ENCODE measurements around the gene ANKRD28.
A peak's percentile ranks its signal among the peaks of the same experiment; 100 is the strongest.
"Not testable (repeated sequence)": the region's sequence is repeated elsewhere in the genome, so short reads cannot be mapped to it uniquely, and the experiment has no call there.

Gene ANKRD28

DNA sequence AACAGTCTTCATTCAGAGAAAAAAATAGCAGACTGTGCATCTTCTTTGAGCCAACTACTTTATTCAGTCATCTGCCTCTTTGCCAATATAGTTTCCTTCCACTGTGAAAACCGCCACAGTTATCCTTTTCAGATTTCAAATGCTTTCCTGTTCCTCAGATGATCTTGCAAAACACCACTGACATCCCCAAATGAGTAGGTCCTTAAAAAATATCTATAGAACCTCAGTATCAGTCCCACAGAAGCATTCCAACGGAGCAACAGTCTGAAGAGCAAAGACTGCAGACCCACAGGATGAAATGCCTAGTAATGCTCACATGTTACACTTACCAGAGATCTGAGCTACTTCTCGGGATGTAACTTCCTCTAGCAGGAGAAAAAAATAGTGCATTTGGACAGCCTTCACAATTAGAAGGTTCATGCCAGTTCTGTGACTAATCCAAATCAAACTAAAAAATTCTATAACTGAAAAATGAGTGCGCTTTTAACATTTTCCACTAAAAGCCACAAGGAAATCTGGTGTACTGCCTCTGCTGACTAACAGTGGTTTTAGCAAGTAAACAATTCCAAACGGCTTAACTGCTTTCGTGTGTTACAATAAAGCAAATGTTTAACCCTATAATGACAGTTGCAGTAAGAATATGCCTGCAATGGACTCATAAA lies at the start of gene ANKRD28:
TSS of gene ANKRD28 (minus strand) at position 338 of the 662 bp plus-strand sequence. CDS start 1,458 bp downstream, outside the sequence.
- DNase-seq, result peak; percentile 26

DNA sequence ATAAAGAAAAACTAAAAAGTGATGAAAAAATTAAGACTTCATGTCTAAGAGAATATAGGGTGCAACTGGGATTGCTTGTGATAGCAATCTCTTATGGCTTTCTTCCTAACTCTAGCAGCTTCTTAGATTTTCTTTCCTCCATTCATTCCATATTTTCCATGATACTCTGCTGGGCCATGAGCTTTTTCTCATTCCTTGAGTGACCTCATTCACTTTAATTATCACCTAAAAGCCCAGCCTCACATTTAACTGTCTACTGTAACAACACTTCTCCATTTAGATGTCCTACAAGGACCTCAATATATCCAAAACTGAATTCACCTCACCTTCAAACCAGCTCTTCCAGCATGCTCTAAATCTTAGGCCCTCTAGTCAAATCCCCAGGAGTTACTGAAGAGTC lies 49.5 kb upstream of the ANKRD28 start:
- DNase-seq, result no peak

DNA sequence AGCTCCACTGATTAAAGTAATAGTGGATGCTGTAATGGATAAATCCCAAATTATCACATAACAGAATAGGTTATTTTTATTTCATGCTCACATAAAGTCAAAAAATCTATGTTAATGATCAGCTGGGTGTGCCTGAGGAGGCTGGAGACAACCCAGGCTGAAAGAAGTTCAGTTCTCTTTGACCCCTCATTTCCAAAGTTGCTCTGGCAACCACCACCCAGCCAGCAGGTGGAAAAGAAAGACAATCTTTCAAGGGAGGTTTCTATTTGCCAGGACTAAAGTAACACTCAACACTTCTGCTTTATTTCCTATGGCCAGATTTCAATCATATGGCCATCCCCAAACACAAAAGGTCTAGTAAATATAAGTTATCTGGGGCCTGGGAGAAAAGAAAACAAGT lies 48.8 kb upstream of the ANKRD28 start:
- DNase-seq, result no peak

DNA sequence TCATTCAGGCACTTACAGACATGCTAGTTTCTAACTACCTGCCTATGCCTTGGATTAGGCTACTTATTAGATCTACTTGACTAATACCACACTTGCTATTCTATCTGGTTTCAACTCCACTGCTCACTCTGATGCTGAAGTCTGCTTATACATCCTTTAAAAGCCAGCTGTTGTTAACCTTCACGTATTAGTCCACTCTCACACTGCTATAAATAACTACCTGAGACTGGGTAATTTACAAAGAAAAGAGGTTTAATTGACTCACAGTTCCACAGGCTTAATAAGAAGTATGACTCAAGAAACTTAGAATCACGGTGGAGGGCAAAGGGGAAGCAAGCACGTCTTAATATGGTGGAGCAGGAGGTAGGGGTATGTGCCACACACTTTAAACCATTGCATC lies 47.7 kb upstream of the ANKRD28 start:
- no peak for DNase-seq

DNA sequence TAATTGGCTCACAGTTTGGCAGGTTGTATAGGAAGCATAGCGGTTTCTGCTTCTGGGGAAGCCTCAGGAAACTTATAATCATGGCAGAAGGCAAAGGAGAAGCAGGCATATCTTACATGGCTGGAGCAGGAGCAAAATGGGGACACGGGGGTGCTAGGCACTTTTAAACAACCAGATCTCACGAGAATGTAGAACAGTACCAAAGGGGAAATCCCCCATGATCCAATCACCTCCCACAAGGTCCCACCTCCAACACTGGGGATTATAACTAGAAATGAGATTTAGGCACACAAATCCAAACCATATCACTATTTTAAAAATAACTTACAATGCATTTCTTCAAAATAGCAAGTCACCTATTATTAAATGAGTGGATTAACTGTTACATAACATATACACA lies 47.1 kb upstream of the ANKRD28 start:
- DNase-seq, result no peak

DNA sequence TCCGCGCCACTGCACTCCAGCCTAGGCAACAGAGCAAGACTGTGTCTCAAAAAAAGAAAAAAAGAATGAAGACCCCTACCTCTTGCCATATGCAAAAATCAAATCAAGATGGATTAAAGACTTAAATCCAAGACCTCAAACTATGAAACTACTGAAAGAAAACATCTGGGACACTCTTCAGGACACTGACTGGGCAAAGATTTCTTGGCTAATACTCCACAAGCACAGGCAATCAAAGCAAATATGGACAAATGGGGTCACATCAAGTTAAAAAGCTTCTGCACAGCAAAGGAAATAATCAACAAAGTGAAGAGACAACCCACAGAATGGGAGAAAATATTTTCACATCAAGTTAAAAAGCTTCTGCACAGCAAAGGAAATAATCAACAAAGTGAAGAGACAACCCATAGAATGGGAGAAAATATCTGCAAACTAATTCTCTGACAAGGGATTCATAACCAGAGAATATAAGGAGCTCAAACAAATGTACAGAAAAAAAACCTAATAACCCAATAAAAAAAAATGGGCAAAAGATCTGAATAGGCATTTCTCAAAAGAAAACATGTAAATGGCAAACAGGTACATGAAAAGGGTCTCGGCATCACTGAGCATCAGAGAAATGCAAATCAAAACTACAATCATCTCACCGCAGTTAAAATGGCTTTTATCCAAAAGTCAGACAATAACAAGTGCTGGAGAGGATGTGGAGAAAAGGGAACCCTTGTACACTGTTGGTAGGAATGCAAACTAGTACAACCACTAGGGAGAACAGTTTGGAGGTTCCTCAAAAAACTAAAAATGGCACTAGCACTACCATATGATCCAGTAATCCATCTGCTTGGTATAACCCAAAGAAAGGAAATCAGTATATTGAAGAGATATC lies 43.6 kb upstream of the ANKRD28 start:
- not testable (repeated sequence) for DNase-seq

DNA sequence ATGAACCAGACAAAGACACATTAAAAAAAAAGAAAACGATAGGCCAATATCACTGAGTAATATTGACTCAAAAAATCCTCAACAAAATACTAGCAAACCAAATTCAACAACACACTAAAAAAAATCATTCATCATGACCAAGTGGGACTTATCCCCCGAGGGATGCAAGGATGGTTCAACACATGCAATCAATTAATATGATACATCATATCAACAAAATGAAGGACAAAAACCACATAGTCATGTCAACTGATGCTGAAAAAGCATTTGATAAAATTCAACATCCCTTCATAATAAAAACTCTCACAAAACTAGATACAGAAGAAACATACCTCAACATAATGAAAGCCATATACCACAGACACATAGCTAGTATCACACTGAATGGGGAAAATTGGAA lies 41.8 kb upstream of the ANKRD28 start:
- no peak for DNase-seq

DNA sequence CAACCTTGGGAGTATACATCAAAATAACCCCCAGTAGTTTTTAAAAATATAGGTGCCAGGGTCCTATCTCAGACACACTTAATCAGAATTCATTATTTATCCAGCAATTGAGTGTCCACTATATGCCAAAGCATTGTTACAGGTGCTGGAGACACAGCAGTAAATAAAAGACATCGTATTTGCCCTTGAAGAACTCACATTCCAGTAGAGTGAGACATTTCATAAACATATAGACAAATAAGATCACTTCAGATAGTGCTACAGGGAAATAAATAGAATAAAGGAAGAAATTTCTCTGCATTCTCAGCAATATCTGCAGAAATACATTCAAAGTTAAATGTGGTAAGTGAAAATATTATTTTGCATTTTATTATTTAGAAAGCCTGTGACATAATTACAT lies 34.1 kb upstream of the ANKRD28 start:
- no peak for DNase-seq

DNA sequence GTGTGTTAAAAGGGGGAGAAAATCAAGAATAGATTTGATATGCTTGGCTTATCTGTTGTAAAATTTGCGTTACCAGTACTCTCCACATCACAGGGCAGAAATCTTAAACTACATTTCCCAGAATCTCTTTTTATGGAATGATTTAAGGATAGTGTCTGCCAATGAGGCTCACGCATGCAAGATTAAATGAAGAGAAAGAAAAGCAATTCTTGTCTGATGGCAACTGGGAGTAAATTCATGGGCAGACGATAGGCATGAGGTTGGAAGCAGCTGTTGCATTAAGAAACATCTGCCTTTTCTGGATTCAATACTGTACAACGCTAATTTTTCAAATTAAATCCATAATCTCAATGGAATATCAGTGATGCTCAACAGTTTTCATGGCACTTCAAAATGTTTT lies 27.2 kb upstream of the ANKRD28 start:
- no peak for DNase-seq

DNA sequence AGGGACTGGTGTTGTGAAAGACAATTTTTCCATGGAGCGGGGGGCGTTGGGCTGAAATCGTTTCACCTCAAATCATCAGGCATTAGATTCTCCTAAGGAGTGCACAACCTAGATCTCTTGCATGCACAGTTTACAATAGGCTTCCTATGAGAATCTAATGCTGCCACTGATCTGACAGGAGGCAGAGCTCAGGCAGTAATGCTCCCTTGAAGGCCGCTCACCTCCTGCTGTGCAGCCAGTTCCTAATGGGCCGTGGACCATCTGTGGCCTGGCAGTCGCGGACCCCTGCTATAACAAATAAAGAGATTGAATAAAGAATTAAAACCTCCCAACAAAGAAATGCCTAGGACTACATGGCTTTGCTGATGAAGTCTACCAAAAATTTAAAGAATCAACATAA lies 25.3 kb upstream of the ANKRD28 start:
- DNase-seq, result no peak

DNA sequence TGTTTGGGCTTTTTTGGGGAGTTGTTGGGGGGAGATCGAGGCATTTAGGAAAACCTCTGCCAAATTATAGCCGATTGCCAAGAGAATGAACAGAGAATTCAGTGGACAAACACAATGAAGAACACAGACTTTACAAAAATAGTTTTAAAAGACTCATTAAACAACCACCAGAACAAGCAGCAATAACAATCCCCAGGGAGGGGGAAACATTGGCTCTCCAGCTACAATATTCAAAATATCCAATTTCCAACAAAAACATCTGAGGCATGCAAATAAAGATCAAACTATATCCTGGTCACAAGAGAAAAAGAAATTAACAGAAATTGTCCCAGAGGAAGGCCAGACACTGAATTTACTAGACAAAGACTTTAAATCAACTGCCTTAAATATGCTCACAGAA lies 24.5 kb upstream of the ANKRD28 start:
- no peak for DNase-seq

DNA sequence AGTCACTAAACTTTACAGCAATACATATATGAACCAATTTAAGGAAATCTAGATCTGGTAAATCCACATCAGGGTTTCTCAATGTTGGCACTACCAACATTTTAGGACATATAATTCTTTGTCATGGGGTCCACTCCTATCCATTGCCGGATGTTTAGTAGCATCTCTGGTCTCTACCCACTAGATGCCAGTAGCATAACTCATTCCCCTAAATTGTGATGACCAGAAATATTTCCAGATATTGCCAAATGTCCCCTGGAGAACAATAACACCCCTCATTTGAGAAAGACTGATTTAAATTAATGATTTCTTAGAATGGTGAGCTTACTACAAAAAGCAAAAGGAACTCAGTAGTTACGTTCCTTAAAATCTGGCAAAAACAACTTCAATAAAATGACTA lies 23.1 kb upstream of the ANKRD28 start:
- no peak for DNase-seq

DNA sequence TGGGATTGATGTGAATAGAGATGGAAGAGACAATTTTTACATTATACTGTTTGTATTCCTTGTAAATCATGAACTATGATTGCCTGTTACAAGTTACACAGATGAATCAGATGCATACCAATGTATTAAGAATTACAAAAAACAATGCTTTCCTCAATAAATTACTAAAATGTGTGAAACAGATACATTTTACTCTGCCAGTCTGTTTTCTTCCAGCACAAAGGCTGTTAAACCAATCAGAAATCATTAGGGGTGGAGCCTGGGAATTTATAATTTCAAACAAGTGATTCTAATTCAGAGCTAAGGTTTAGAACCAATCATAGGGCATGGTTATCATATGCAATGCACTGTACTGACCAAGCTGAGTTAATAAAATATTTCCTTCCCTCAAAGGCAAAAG lies 21.8 kb upstream of the ANKRD28 start:
- no peak for DNase-seq

DNA sequence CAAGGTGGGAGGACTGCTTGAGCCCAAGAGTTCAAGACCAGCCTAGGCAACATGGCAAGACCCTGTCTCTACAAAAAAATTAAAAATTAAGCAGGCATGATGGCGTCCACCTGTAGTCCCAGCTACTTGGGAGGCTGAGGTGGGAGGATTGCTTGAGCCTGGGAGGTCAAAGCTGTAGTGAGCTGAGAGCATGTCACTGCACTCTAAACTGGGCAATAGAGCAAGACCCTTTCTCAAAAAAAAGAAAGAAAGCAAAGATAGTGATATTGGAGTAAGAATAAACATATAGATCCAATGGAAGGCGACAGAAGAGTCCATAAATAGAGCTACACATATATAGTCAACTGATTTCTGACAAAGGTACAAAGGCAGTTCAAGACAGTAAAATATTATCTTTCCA lies 21.3 kb upstream of the ANKRD28 start:
- DNase-seq, result no peak

DNA sequence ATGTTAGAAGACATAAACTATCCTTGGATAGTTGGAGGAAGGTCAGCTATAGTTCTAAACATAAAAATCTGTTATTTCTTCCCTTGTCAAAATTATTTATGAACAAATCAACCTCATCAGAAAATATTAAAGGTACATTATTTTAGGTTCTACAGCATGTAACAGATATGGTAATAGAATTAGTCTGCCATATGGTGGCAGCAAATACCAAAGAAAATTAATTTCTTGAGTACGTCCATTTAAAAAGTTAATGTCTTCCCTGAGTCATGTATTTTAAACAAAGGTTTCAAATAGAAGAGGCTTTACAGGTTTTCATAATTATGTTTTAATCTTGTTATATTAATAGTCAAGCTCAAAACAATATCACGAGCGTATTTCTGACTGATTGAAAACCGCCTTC lies 17.9 kb upstream of the ANKRD28 start:
- no peak for DNase-seq

DNA sequence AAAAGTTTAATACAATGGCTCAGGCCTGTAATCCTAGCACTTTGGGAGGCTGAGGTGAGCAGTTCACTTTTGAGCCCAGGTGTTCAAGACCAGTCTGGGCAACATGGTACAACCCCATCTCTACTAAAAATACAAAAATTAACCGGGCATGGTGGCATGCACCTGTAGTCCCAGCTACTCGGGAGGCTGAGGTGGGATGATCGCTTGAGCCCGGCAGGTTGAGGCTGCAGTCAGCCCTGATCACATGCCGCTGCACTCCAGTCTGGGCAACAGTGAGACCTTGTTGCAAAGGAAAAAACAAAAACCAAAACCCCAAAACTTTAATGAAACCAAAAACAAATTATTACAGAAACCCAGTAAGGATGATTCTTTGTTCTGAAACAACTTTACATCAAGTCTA lies 15.3 kb upstream of the ANKRD28 start:
- not testable (repeated sequence) for DNase-seq

DNA sequence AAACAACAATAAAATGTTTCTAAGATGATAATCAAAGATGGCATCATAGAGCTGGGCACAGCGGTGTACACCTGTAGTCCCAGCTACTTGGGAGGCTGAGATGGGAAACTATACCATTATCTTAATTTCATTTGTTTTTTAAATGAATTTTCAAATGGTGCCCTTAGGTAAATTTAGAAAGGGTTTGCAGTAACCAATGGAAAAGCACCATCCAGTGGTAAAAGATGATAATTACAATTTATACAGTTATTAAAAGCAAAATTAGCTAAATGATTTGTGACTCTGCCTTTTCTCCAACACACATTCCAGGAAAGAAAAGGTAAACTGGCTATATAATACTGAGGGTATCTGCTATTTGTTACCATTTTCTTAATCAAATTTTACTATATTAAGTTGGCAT lies 14.4 kb upstream of the ANKRD28 start:
- no peak for DNase-seq

DNA sequence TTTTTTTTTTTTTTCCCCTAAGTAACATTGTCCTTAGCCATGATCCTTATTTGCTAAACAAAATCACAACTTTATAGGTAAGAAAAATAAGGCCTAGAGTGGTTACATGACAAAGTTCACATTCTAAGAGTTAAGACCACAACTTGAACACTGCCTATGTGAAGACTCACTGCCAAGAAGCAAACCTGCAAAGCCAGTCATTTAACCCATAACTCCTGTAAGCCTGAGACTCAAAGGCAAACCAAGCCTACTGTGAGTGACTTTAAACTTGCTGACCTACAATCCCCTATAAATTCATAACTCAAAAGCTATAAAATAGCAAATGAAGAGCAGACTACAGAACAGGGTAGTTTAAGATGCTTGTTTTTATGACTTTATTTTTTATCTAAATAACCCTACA lies 12.9 kb upstream of the ANKRD28 start:
- no peak for DNase-seq

DNA sequence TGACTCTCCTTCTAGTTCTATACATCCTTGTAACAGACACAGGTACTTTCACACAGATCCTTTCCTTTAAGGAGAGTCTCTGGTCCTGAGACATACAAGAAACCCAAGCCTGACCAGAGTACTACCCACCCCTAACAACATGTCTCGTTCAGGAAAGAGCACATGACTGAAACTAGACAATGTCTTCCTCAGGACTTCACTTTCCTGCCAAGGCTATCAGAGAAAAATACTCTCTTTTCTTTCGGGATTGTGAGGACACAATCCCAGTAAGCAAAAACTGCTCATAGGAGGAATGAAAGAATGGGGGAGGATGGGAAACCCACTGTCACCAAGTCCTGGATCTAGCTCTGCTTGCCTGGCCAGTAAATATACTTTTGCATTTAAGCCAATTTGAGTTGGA lies 11.5 kb upstream of the ANKRD28 start:
- no peak for DNase-seq

DNA sequence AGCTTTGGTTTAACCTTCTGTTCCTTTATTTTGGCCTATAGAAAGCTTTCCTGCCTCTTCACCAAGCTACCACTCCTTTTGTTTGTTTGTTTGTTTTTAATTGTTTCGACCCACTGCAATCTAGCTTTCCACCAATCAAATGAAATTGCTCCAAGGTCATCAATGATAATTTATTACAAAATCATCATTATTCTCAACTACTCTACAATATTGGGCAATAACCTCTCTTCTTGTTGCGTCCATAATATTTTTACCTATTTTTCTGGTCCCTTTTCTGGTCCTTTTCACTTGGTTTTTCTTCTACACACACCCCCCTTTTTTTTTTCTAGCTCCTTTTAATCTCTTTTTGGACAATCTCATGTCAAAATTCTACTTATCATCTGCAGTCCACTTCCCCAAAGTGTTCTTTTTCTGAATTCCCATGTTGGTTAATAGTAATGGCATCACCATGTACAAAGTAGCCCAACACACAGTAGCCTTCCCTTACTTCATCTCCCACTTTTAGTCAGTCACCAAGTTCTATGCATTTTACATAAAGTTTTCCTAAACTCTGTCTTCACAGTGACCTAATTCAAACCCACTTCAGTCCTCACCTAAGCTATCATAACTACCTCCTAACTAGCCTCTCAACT lies 11.0 kb upstream of the ANKRD28 start:
- DNase-seq, result no peak

DNA sequence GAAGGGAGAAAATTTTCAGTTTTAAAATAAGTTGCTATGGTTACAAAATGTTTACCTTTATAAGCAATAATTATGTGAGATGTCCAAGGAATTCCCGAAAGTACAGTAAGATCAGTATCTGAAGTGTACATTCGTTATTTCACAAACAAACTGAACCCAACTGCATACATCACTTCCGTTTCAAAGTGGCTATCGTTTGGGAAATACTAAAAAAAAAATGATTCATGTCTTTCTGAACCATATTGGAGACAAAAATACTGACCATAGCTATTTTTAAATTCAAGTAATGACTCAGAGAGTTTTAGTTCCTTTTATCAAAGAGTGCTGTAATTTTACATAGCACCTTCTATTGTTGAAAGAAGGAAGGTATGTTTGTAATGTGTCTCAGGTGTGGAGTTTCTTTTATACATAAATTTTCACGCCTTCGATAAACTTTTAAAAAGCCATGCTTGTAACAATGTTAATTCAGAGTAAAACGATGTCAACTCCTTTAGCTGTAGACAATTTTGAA lies 8.0 kb upstream of the ANKRD28 start:
- no peak for DNase-seq

DNA sequence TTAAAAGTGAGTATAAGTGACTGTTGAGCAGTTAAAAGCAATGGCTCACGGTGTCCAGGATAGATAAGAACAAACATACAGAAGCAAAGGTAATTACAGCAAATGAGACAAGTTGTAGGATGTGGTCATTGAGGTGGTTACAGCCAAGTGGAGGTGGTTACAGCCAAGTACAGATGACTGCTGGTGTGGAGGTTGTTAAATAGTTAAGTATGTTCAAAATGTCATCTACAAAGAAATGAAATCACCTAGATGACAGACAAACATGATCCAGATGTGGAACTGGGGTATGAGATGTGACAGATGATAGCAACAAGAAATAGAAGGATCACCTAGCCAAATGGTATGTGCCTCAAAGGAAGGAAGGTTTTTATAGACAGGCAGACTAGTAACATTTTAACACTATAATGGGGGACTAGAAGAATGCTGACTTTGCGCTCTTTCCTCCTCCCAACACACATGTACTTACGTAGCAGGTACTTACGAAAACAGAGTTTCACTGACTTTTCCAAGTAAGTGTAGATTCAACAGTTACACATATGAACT lies 6.8 kb upstream of the ANKRD28 start:
- DNase-seq, result no peak

DNA sequence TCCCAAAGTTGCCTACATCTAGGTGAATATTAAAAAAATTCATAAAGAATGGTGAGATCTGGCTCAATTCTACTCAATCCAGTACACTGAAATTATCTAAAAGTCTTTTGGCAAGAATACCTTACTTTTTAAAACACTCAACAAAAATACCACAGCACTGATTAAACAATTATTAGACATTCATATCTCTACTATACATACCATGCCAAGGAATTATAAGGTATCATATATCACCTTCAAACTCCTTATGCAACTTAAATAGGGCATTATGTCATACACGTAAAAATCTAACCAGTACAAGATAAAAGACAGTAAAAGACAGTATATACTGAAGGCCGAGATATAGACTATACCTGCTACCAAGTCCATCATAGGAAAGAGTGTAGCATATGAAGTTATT lies 6.1 kb upstream of the ANKRD28 start:
- no peak for DNase-seq

DNA sequence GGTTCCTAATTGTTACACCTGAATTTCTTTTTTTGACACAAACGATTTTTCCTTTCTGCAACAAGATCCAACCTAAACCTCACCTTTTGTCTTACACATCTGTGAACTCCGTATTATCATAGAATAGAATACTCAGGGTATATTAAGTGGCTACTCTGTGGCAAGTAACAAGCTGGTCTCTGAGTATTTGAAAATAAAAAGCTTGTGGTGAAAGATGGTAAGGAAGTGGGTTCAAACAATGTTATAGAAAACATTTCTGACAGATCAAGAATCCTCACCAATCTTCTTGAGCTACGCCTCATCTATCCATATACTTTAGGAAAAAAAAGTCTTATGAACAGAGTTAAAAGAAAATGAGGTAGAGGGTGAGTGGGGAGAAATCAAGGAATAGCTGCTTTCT lies 3.5 kb upstream of the ANKRD28 start:
- no peak for DNase-seq

Data from CD4-positive, alpha-beta T cell treated with Interferon gamma for 1 hour (primary cell).